HG03342 (cell line): ENCODE data around the gene SPON1.
"Not testable (repeated sequence)": the region's sequence is repeated elsewhere in the genome, so short reads cannot be mapped to it uniquely, and the experiment has no call there.

Experiments
- ATAC-seq: cut with Tn5 transposase; IDR thresholded peaks from one replicate; pipeline ENCODE4 v1.9.1; 2021; ENCODE audit warnings: mild to moderate bottlenecking, moderate library complexity; ENCODE audit not compliant: unreplicated experiment

Gene SPON1

DNA sequence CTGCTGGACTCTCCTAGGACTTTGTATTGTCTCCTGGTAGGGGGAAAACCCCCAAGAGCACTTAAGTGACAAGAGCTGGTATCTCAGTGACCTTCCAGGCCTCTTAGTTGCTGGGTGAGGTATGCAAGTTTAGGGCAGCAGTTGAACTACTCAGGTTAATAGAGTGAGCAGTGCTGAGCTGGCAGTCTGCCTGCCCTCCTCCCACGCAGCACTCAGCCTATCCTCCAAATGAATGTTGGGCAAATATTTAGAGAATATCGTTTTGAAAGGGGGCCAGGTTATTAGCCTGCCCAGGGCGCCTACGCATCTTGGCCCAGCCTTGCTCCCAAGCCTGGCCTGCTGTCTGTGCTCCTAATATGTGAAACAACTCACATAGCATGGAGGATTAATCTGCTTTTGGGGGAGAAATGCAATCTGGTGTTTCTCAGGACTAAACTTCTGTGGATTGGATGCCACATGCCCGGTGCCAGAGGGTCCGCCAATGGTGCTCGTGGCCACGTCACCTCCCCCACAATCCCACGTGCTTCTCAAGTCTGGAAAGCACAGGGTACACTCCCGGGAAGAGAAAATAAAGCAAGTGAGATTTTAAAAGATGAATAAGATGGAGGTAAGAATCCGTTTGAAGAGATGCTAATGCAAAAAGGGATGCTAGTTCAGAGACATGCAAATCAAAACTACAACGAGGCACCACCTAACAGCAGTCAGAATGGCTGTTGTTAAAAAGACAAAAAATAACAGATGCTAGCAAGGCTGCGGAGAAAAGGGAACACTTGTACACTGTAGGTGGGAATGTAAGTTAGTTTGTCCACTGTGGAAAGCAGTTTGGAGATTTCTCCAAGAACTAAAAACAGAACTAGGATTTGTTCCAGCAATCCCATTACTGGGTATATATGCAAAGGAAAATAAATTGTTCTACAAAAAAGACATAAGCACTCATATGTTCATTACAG lies 67.7 kb downstream of the SPON1 start:
- ATAC-seq: no peak

DNA sequence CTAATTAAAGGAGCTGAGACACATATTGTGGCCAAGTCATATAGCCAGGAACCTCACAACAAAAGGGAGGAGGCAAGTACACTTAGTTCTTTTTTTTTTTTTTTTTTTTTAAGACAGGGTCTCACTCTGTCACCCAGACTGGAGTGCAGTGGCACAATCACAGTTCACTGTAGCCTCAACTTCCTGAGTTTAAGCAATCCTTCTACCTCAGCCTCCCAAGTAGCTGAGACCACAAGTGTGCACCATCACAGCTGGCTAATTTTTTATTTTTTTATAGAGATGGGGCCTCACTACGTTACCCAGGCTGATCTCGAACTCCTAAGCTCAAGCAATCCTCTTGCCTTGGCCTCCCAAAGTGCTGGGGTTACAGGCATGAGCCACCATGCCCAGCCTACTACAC lies 73.0 kb downstream of the SPON1 start:
- not testable (repeated sequence) for ATAC-seq

DNA sequence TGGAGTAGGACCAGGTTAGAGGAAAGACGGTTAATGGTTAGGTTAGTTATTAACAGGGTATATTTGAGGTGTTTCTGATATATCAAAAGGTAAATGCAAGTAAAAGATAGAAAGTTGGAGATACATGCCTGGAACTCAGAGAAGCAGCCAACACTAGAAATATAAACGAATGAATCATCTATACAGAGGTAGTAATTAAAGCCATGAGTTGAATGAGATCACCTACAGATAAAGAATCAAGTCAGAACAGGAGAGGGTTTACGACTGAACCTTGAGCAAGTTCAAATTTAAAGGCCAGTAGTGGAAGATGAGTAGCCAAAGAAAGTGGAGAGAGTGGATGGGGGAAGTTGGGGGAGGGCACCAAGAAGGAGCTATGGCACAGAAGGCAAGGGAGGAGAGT lies 73.9 kb downstream of the SPON1 start:
- ATAC-seq: no peak

DNA sequence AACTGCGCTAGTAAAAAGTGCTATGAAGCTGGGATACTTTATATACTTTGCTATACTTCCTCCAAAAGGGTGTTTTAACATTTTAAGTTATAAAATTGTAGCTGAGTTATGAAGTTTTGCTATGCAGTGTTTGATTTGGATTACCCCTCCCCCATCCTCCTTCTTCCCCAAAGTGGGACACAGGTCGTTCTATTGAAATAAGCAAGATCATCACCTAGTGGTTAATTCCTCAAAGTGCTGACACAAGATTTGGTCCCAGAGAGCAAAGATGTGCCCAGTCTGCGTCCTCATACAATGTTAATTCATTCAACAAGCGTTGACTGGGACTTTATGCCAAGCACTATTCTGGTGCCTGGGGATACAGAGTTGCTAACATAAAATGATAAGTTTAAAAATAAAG lies 78.5 kb downstream of the SPON1 start:
- ATAC-seq: no peak

DNA sequence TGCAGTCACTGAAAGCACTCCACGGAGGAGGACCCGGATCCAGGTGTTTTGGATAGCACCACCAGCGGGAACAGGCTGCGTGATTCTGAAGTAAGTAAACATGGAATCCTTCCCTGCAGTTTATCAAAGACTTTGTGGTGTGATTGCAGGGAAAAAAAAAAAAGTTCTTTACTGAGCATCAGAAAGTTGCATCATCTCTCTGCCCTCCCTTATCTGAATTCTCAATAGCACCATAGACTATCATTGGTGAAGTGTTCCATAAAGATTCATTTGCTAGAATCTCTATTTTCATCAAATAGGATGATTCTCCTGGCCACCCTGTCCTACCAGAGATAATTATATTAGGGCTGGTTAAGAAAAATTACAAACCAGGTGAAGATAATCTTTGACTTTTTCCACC lies 79.0 kb downstream of the SPON1 start:
- ATAC-seq: no peak

DNA sequence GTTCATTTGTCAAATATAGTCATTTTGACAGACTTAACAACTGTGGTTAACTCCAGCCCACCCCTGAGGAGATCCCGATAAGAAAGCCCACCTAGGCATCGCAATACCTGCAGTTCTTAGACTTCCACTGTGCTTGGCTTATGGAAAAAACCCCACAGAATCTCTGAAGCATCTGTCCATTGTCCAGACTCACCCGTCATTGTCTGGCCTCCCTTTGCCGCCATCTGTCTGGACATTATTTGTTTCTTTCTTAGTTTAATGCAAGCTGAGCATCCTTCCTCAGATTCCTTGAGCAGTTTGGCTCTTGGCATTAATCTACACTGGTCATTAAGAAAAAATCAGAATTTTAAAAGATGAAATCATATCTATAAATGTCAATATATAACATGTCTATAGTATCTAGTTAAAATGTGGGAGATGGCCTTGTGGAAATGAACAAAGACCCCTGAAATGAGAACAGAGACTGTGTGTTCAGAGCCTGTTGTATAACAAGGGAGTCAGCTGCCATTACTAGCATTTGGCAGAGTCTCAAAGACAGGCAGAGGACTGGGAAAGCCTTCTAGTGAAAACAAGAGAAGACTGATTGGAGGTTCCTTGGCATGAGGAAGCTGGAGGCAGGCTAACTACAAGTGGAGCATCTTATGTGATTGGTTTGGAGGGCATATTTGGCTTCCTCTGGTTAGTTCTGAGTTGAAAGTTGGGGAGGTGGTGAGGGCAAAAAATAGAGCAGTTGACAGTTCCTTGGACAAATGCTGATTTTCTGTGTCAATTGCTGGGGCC lies 80.4 kb downstream of the SPON1 start:
- ATAC-seq: no peak

DNA sequence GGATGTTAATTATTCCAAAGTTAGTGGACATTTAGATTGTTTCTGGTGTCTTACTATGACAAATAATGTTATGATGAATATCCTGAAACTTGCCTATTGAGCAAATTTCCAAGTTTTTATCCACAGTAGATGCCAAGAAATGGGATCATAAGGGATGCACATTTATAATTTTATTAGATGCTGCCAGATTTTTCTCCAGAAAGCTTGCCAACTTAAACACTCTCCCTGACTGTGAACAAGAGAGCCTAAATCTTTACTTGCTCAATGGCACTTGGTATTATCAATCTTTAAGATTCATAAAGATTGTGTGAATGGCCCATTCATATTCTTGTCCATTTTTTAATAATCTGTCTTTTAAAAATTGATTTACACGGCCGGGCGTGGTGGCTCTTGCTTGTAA lies 82.4 kb downstream of the SPON1 start:
- ATAC-seq: no peak

DNA sequence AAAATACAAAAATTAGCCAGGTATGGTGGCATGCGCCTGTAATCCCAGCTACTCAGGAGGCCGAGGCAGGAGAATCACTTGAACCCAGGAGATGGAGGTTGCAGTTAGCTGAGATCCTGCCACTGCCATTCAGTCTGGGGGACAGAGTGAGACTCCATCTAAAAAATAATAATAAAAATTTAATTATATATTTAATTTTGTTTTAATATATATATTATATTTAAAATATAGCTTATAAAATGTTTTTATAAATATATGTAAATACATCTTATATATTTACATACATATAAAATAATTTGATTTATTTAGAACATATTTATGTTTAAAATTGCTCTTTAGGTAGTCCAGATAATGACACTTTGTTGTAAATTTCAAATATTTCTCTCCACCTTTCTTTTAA lies 82.9 kb downstream of the SPON1 start:
- ATAC-seq: no peak

DNA sequence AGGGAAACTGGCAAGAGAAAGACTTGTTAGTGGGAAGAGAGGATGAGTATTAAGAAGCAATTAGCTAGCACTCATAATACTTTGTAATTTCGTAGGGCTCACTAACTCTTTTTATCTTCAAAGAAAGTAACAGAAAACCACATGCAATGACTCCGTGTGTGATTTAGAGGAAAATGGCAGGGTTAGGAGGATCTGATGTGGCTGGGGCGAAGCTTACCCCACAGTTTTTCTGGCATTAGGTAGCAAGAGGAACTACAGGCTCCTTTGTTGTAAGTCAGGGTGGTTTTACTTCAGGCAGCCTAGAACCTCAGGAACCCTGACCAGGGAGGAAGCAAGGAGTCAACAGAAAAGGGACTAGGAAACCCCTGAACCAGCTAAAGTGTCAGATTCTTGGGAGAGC lies 89.7 kb downstream of the SPON1 start:
- no peak for ATAC-seq

DNA sequence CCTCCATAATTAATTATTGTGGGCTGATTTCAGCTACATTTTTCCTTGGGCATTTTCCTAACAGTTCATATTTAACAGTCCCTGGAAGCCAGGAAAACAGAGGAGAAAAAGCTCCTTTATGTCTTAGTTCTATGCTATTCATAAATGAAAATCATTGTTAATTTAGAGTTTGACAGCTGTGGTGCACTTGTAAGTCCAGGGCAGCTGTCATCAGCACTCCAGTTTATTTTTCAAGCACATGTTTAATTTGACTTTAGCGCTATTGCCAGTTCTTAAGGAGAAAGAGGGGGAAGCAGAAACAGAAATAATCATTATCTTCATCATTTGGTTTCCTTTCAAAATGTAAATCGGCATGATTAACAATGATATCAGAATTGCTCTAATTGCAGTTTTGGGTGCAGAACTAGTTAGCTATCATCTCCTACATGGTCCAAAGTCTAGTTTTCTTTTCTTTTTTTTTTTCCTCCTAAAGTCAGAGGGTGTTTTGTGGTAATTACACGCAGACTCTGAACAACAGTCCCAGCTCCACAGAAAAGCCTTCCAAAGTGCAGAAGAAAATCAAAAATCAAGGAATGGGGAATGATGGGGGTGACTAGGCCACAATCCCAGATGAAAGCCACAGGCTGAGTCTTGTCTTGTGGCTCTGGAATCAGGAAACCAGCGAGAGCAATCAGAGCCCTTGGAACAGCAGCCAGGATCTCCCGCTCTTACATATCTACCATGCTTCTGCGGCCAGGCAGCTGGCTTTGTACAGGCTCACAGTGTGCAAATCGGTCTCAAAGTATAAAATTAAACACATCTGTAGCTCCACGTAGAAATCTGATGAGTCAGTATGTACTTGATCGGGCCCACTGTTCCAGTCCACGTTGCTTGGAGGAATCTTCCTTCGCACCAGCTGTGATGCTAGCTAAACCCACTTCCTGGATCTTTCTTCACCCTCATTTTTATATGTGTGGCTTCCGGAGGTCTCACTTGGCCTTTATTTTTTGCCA lies 91.9 kb downstream of the SPON1 start:
- ATAC-seq: no peak

DNA sequence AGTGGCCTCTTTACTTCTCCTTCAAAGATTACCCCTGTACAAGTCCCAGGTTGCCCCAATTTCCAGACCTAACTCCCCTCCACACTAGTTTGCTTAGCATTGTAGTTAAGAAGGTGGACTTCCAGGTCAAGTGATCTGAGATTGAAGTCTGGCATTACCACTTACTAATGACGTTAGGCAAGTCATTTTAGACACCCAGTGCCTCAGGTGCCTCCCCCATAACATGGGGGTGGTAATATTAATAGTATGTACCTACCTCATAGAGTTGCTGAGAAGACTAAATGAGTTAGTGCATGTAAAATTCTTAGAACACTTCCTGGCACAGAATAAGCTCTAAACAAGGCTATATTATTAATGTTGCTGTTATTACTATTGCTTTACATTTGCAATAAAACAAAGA lies 93.4 kb downstream of the SPON1 start:
- no peak for ATAC-seq

DNA sequence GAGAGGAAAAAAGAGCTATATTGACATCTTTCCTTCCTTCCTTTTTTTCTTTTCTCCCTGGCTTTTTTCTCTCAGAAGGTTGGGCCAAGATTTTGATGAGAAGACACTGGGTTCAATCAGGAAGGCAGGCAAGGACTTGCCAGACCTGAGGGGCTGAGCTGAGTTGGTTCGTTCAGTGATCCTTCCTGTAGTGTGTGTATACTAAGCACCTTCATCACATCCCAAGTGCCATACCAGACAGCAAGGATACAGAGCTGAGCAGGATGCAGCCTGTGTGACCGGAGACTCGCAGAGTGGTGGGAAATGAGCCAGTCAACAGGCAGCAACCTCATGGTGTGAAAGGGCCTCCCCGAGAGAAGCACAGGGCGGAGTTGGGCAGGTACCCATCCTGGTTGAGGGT lies 95.5 kb downstream of the SPON1 start:
- no peak for ATAC-seq

DNA sequence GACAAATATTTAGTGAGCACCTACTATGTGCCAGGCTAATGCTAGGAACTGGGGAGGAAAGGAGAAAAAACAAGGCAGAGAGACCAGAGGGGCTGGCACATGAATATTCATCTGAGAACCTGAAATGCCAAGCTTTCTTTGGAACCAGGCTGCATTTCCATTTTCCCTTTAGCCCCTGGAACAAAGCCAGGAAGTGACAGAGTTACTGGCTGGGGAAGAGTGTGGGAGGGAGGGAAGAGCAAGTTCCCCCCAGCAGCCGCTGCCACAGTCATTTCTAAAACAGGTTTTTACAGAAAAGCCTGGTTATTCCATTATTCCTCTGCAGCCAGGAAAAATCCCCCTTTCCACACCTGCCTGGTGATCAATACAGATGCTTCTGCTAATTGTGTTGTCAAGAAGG lies 97.0 kb downstream of the SPON1 start:
- no peak for ATAC-seq

DNA sequence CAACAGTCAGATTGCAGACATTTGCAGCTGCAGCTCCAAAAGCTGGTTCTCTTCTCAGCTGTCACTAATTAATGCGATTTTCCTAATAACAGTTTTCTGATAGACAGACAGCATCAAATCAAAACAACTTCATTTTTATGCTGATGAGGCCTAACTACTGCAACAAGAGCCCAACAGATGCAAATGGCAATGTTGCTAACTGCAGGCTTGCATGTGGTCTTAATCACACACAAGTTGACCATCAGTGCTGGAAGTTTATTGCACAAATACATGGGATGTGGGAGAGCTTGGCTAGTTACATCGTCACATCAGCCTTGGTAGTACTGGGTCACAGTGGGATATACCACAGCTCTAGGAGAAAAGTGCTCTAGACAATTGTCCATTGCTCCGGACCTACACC lies 99.2 kb downstream of the SPON1 start:
- ATAC-seq: no peak

DNA sequence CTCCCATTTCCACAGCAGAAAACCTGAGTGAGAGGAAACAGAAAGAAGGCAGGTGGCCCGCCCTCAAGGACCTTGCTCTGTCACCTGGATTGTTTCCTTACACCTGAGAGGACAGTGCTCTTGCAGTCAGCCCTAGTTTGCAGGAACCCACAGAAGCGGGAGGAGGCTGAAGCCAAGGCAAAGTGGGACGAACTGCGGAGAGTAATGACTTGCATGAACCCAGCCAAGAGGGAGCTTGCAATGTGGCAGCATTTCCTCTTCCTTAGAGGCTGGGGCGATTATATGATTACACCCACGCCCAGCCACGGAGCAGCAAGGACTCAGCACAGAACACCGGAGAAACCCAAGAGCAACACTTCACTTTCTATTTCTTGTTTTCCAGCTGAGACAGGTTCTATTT lies 102.6 kb downstream of the SPON1 start:
- no peak for ATAC-seq

DNA sequence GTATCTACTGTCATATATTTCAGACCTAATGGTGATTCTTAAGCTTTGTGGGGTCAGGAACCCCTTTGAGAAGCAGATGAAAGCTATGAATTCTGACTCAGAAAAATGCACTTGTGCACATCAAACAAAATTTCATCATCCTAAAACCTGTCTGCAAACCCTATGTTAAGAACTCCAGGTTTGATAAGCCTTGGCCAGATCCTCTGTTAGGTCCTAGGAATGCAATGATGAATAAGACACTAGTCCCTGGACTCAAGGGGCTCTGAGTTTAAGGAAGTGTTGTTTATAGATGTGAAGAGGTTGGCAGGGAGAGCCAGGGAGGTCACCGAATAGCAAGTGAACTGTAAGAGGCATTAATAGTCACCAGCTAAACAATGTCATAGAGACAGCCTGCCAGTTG lies 103.2 kb downstream of the SPON1 start:
- no peak for ATAC-seq

DNA sequence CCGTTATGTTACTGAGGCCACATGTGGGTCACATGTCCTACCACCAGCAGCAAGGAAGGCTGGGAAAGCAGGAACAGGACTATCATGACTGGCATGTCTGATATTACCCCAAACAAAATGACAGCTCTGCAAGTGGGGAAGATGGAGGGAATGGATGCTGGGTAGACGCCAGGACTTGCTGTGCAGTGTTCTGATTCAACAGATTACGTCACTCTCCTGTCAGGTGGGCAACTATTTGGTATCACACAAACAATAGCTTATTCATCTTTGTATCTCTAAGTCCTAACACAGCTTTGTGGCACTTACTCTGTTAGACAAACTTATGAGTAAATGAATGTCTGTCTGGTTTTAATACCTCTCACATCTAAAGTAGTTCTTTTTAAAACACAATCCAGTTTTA lies 105.2 kb downstream of the SPON1 start:
- ATAC-seq: no peak

DNA sequence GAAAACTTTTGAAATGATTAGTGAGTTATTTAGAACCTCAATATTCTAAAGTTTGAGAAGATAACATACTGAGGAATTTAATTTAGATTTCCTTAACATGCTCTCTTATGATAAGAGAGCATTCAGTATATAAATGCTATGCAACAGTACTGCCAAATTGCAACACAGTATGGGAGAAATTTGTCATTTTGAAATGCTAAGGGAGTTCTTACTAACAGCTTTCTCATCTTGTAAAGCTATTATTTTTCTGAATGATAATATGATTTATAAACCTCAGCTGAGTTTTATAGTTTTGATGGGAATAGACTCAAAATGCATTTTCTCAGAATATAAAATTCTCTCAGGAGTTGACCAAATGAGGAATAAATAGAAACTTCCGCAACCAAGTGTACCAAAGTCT lies 108.4 kb downstream of the SPON1 start:
- no peak for ATAC-seq

DNA sequence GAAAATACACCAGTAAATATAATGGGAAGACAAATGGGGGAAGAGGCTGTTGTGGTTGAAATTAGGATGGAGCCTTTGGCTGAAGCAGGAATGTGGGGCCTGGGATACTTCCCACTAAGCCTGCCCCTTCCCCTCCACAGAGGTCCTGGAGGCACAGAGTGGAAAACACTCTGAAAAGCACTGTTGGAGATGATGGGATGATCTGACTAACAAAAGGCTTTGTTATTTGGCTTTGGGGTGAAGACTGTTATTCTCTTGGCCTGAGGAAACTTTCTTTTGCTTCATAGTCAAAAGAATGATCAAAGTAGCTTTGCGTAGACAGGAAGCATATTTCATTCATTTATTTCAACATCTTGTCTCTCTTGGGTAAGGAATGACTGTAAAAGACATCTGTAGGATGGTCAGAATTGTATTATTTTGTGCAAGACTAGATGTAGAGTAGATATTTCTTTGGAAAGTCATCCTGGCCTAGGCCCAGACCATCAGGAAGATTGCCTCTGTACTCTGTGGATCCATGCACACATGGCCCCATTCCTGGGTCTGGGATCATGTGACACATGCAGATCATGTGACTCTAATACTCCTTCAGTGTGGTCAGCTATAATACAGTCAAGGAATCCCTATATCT lies 111.4 kb downstream of the SPON1 start:
- ATAC-seq: no peak
